GM19023 (cell line): Measurements from ENCODE around the gene MTHFSD.
A peak's percentile ranks its signal among the peaks of the same experiment; 100 is the strongest.

Experiments
- ATAC-seq: cut with Tn5 transposase; IDR thresholded peaks from one replicate; pipeline ENCODE4 v1.9.1; 2021; ENCODE audit warnings: mild to moderate bottlenecking, moderate library complexity; ENCODE audit not compliant: unreplicated experiment

Gene MTHFSD

DNA sequence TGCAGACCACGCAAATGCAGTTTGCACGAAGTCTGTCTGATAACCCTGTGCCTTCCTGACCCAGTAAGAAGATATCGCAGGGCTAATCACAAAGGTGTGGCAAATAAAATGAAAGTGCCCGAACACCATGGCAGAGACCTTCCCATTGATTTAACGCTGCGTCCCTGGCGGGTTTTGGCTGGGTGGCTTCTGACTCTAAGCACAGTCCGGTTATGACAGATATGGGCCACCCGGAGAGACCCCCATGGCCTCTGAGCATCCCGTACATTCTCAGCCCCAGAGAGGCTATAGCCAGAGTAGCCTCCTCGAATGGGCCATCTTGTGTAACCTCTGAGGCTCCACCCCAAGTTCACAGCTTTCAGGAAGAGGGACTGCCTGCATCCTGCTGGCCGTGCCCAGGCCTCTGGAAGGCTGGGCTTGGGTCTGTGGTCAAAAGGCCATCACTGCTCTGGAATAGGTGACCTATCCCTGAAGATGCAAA, 17.0 kb upstream of the MTHFSD start:
- no peak for ATAC-seq

- ATAC-seq: no peak
Observed at GRCh38 chr16:86571530-86571915, 16.5 kb upstream of the MTHFSD start.

DNA sequence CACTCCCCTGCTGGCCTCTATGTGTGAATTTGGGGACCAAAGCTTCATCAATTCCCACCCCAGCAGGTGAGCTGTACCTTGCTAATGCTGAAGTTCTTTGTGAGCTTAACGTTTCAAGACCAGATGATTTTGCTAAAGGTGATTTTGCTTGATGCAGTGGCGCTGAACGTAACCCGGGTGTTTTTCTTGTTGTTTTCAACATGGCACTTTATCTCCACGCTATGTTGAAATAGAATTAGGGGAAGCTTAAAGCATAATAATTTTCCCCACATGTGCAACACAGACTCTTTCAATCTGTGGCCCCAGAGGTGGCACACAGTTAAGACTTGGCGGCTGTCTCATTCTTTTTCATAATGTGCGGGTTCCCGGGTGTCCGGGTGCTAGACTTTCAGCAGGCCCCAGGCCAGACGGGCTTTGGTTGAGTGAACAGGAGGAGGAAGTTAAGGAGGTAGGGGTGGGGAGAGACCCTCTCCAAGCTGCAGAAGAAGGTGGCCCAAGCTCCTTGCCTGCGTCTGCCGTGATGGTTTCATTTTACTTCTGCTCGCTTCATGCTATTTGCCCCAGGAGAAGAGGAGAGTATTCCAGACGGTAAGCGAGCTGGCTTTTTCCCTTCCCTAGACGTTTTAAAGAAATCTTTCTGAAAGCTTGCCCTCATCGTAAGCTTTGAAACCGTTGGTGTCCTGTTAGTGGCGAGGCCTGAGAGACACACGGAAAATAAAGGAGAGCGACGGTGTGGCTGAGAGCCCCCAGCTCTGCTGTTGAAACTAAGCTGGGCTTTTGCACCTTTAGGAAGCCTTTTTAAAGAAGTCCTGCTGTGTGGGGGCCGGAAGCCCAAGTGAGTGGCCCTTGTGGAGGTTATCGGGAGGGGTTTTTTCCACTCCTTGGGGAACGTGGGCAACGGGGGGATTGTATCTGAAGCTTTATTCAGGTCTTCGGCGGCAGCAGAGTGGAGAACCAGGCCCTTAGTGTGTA, 15.8 kb upstream of the MTHFSD start:
- ATAC-seq: no peak

DNA sequence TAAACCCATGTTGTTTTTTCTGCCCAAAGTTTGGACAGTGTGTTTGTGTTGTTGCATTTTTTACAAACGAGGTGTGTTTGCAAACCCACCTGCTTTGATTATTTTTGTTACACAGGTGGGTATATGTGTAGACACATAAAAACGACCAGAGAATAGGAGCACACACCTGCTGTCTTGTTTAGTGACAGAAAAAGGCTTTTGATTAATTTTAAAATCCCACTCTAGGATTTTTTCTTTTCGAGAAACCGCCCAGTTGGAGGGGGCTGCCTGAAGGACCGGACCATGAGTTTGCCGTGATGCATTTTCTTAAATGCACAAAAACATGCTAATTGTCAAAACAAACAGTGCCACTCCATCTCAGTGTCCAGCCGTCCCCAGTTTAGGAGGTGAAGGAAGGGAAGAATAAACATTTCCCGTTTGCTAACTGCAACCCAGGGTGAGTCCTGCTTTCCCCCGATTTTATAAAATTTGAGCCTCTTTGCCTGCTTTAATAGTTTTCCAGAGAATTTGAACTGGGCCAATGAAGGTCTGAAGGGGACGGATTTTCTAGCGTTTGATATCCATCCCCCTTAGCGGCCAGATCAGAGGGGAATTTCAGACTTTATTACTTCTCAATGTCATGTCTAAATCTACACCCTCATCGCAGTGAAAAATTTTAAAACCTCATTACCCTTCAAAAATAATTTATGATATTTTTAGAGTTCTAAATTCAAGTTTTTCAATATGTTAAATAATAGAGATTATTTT, 14.8 kb upstream of the MTHFSD start:
- ATAC-seq: no peak

GRCh38 chr16:86568677-86569623, 13.9 kb upstream of the MTHFSD start:
- ATAC-seq: no peak

DNA sequence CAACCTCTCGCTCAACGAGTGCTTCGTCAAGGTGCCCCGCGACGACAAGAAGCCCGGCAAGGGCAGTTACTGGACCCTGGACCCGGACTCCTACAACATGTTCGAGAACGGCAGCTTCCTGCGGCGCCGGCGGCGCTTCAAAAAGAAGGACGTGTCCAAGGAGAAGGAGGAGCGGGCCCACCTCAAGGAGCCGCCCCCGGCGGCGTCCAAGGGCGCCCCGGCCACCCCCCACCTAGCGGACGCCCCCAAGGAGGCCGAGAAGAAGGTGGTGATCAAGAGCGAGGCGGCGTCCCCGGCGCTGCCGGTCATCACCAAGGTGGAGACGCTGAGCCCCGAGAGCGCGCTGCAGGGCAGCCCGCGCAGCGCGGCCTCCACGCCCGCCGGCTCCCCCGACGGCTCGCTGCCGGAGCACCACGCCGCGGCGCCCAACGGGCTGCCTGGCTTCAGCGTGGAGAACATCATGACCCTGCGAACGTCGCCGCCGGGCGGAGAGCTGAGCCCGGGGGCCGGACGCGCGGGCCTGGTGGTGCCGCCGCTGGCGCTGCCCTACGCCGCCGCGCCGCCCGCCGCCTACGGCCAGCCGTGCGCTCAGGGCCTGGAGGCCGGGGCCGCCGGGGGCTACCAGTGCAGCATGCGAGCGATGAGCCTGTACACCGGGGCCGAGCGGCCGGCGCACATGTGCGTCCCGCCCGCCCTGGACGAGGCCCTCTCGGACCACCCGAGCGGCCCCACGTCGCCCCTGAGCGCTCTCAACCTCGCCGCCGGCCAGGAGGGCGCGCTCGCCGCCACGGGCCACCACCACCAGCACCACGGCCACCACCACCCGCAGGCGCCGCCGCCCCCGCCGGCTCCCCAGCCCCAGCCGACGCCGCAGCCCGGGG, 12.9 kb upstream of the MTHFSD start:
- ATAC-seq: no peak

DNA sequence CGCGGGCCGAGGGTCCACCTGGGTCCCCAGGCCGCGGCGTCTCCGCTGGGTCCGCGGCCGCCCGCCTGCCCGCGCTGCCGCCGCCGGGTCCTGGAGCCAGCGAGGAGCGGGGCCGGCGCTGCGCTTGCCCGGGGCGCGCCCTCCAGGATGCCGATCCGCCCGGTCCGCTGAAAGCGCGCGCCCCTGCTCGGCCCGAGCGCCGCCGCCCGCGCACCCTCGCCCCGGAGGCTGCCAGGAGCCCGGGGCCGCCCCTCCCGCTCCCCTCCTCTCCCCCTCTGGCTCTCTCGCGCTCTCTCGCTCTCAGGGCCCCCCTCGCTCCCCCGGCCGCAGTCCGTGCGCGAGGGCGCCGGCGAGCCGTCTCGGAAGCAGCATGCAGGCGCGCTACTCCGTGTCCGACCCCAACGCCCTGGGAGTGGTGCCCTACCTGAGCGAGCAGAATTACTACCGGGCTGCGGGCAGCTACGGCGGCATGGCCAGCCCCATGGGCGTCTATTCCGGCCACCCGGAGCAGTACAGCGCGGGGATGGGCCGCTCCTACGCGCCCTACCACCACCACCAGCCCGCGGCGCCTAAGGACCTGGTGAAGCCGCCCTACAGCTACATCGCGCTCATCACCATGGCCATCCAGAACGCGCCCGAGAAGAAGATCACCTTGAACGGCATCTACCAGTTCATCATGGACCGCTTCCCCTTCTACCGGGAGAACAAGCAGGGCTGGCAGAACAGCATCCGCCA, 12.1 kb upstream of the MTHFSD start:
- no peak for ATAC-seq

GRCh38 chr16:86566601-86566965, 11.5 kb upstream of the MTHFSD start, which contains the start of gene FOXC2:
Gene FOXC2, plus strand, starts transcription at chr16:86566829. Its CDS starts 507 bp downstream, at chr16:86567336.
- no peak for ATAC-seq

DNA sequence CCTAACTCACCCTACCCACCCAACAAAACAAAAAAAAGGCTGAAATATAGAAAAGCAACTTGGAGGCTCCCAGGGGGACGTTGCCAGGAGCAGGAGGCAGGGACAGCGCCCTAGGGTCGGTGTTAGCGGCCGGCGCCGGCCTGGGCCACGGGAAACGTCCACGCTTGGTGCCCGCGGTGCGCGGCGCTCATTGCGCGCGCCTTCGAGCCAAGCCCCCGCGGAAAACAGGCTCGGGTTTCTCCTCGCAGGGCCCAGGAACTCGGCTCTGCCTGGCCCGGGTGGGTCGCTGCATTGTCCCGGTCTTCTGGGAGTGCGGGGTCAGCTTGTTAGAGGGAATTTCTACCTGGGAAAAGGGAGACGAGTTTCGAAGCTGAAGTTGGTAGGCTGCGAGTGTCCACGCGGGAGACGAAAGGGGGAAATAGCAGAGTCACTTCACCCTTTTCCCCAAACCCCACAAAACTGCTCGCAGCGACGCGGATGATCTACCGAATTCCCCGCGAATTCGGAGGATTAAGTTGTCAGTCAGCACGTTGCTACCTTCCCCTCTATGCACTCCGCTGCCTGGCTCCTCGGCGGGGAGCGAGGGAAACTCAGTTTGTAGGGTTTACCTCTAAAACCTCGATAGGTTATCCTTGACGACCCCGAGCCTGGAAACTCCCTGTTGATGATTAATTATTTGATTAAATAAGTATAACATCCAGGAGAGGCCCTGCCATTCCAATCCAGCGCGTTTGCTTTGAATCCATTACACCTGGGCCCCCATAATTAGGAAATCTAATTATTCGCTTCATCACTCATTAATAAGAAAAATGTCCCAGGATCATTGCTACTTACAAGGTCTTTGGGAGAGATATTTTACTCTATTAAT, 10.8 kb upstream of the MTHFSD start:
- ATAC-seq: no peak

DNA sequence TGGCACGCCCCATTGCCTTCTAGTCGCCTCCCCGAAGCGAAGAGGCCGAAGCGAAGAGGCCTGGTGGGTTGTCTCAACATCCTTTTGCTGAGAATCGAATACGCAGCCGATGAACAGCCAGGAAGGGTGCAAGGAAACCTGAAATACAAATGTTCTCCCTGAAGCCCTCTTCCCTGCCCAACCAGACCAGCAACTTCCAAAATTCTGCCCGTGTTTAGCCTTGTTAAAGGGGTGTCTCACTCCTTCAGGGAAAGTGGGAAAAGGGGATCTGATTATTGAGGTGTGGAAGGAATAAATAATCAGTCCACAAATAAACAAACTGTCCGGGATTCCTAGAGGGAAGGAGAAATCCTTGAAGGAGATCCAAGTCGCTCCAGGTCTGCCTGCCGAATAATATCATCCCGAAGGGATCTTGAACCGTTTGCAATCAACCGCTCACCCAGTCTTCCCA, 10.2 kb upstream of the MTHFSD start:
- no peak for ATAC-seq

GRCh38 chr16:86563469-86564345, 8.7 kb upstream of the MTHFSD start:
- peak; percentile 80 for ATAC-seq

GRCh38 chr16:86562356-86562755, 7.3 kb upstream of the MTHFSD start:
- ATAC-seq: no peak

DNA sequence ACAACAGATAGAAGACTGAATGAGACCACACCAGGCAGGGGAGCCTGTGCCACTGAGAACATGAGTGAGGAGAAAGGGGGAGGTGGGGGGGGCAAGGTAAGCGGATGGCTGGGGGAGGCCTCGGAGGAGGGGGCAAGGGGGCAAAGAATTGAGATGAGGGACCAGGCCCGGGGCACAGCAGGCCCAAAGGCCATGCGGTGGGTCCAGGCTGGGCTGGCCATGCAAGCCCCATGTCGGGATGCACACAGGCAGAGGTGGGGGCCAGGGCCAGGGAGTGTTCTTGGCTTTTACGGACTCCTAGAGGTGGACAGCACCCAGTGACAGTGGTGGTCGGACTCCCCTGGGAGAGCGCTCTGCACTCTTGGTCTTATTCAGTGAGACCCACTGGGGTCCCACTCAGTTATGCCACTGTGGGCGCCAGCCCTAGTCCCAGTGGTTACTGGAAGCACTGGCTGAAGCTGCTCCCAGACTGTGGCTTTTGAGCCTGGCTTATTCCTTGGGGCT, 4.8 kb upstream of the MTHFSD start:
- ATAC-seq: no peak

DNA sequence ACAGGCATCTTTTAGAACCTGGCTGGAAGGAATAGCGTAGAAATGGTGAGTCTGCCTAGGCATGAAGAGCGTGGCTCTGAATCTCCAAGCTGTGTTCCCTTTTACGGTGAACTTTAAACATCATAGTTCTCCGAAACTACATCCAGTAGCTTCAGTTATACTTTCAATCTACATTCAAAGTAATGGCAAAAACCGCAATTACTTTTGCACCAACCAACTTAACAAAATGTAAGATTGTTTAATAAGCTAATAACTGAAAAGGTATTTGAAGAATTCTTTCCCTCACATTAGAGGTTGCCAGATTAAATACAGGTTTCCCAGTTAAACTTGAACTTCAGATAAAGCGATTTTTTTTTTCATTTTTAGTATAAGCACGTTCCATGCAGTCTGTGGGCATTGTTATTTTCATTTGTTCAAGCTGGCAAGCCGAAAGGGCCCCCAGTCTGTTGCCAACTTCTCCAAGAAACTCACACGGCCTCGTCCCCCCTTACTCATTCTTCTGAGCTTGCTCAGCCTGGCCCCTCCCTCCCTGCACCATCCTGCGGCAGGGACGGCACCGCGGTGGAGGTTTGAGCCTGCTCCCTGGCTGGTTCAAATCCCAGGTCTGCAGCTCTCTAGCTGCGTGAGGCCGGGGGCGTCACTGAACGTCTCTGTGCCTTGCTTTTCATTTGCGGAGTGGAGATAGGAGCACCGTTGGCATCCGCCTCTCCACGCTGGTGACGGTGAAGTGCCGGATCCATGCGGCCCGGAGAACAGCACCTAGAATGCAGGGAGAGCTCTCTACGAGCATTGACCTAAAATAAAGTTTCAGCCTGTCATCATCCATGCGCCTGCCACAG, 3.5 kb upstream of the MTHFSD start:
- ATAC-seq: no peak

DNA sequence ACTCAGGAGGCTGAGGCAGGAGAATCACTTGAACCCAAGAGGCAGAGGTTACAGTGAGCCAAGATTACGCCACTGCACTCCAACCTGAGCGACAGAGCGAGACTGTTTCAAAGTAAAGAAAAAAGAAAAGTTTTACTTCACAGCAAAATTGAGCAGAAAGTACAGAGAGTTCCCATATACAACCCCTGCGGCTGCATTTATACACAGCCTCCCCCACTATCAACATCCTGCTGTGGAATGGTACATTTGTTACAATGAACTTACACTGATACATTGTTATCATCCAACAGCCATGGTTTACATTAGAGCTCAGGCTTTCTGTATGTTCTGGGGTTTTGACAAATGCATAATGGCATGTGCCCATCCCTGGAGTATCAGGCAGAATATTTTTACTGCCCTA, 2.6 kb upstream of the MTHFSD start:
- ATAC-seq: no peak

DNA sequence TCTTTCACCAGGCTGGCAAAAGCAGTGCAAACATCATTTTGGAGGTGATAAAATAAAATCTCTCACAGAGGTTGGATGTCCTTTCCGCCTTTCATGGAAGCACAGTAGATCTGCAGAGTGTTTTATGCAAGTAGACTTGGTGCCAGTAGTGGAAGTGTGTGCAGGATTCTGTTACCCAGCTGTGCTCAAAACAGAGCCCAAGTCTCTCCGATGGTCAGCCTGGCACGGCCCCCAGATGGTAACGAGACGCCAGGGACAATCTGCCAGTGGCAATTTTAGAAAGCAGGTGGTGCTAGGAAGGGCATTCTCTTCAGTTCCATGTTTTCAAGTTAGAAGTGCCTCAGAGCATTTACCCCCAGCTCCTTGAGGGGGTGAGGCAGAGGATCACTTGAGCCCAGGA, 1.5 kb upstream of the MTHFSD start:
- ATAC-seq: no peak
